HFF-Myc (cell line): Measurements from ENCODE around the gene PLAAT4.

Source experiments
- DNase-seq: peaks from one replicate; pipeline ENCODE4 v3.0.0-alpha.2; 2011; ENCODE audit warnings: low read depth; ENCODE audit errors: extremely low read depth
- H3K4me3 ChIP-seq: replicated peaks from 2 replicates; pipeline ENCODE4 v1.5.1; 2011; ENCODE audit warnings: low read depth, mild to moderate bottlenecking, control low read depth, low read length
- TF ChIP-seq, protein P1 (sequence below): IDR thresholded peaks from 2 replicates; pipeline ENCODE4 v1.5.1; 2012; ENCODE audit warnings: mild to moderate bottlenecking, low read depth, low read length, control low read depth; ENCODE audit errors: missing control alignments

The PLAAT4 gene

DNA sequence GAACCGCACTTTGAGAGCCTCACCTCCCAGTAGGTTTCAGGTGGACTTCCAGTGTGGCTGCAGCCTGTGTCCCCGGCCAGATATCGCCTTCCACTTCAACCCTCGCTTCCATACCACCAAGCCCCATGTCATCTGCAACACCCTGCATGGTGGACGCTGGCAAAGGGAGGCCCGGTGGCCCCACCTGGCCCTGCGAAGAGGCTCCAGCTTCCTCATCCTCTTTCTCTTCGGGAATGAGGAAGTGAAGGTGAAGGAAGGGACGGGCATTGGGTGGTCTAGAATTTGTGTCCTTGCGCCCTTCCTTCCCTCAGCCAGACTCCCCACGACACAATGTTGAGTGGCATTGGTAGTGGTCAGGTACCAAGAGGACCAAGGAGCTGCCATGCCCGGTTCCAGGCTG lies 27.9 kb upstream of the PLAAT4 start:
- H3K4me3 ChIP-seq, result no peak overlapping the region
- DNase-seq, result no peak
- TF ChIP-seq, protein P1, sequence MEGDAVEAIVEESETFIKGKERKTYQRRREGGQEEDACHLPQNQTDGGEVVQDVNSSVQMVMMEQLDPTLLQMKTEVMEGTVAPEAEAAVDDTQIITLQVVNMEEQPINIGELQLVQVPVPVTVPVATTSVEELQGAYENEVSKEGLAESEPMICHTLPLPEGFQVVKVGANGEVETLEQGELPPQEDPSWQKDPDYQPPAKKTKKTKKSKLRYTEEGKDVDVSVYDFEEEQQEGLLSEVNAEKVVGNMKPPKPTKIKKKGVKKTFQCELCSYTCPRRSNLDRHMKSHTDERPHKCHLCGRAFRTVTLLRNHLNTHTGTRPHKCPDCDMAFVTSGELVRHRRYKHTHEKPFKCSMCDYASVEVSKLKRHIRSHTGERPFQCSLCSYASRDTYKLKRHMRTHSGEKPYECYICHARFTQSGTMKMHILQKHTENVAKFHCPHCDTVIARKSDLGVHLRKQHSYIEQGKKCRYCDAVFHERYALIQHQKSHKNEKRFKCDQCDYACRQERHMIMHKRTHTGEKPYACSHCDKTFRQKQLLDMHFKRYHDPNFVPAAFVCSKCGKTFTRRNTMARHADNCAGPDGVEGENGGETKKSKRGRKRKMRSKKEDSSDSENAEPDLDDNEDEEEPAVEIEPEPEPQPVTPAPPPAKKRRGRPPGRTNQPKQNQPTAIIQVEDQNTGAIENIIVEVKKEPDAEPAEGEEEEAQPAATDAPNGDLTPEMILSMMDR, result no peak

DNA sequence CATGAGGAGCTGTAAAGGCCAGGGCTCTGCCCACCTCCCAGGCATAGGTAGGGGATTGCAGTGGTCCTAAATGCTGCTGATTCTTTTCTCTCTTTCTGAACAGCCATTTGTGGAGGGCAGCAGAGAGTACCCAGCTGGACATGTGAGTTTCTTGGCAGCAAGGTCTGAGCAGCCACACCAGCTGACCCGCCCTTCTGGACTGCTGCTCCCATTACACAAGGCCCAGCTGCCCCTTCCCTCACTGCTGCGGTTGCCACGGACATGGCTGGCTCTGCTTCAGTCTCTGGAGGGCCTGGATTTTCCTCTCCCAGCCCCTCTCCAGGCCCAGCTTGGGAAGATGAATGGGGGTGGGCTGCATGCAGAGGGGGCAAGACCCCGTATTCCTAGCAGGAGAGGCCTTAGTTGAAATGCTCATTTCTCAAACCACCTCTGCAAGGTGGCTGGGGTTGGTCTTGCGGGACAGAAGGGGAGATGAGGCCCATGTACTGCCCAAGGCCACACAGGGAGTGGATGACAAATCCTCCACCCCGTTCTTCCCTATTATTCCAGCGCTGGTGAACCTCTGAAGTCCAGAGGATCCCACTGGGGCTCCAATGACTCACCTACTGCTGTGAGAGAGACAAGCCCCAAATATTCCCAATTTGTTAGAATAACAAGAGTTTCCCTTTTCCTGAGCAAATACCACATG lies 26.1 kb upstream of the PLAAT4 start:
- H3K4me3 ChIP-seq, result no peak overlapping the region
- DNase-seq, result no peak
- TF ChIP-seq, protein P1, result no peak

DNA sequence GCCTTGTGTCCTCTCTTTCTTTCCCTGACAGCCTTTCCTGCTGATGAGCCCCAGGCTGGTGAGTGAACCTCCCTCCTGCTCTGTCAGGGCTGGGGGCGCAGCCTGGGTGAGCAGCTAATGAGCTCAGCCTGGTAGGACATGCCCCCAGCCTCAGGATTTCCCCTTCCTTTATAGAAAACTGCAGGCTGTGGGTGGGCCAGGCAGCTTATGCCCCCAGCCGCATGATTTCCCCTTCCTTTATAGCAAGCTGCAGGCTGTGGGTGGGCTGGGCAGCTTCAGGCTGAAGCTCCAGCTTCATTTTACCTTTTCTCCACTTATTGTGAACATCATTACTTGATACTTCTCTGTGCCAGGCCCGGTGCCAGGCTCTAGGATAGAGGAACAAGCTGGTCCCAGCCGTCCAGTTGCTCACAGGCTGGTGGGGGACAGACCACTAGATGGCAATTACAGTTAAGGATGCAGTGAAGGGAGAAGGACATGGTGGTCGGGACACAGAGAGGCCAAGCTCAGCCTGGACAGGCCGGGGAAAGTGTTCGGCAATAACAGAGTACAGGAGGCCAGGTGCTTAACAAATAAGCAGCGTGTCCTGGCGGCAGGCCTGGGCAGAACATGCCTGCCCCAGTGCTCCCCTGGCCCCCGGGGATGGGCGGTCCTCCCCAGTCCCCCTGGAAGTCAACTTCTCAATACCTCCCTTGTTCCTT lies 25.4 kb upstream of the PLAAT4 start:
- TF ChIP-seq, protein P1, result no peak
- no peak for DNase-seq
- H3K4me3 ChIP-seq, result no peak overlapping the region

DNA sequence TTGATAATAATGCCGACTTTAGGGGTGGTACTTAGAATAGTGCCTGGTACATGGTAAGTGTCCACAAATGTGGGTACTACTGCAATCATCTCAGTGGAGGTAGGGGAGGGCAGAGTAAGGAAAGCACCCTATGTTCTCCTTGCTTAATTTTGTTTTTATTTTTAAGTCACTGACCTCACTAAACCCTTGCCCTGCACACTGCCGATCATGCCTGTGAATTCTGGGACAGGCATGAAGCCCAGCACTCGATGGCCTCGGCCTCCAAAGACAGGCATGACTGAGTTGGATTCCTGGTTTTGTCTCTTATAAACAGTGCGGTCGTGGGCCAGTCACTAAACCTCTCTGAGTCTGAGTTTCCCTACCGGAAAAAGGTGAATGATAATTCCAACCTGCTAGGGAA lies 23.8 kb upstream of the PLAAT4 start:
- no peak overlapping the region for H3K4me3 ChIP-seq
- no peak for DNase-seq
- TF ChIP-seq, protein P1, result no peak

DNA sequence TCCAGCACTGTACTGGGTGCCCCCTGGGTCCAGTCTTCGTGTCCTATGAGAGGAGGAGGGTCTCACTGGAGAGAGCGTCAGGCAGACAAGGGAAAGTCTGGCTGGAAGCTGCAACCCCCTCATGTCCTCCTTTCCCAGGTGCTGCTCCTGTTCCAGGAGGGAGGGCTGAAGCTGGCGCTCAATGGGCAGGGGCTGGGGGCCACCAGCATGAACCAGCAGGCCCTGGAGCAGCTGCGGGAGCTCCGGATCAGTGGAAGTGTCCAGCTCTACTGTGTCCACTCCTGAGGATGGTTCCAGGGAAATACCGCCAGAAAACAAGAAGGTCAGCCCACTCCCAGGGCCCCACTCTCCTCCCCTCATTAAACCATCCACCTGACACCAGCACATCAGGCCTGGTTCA lies 20.5 kb upstream of the PLAAT4 start:
- TF ChIP-seq, protein P1, result no peak
- DNase-seq, result no peak
- H3K4me3 ChIP-seq, result no peak overlapping the region

DNA sequence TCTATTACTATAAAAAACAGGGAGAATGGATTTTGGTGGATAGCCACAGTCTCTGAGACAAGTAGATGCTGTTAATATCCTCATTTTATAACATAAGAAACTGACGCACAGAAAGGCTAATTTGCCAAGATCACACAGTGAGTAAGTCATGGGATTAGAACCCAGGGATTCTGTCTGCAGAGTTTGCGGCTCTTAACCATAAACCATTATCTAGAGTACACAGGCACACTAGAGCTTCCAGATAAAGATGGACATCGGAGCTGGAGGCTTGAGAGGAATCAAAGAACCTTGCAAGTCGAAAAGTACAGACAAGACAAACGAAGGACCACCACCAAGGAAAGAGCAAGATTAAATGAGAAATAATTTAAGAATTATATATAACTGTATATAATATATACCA lies 19.5 kb upstream of the PLAAT4 start:
- no peak for DNase-seq
- H3K4me3 ChIP-seq, result no peak overlapping the region
- TF ChIP-seq, protein P1, result no peak
